SK-N-SH (cell line): Measurements from ENCODE around the gene TMEM205. TPM values are rescaled to one million over a fixed set of nuclear protein-coding genes. Genes with fewer than 3 reads are reported as not detected.

Experiments used
- CTCF ChIA-PET: fragments of 300-600, 350-600 bp; formaldehyde crosslinking; extraction: SDS; loops from one replicate; lab custom pipeline; 2021; lab: Yijun Ruan, JAX
- POLR2A ChIA-PET: fragments of 350-600 bp; sonication (Branson Sonifier 250); formaldehyde crosslinking; extraction: SDS; loops from one replicate; lab custom pipeline; 2020; ENCODE audit warnings: antibody characterized with exemption, inconsistent platforms; lab: Yijun Ruan, JAX
- DNase-seq: peaks from one replicate; pipeline ENCODE4 v3.0.0; 2012
- H2AFZ ChIP-seq: fragments of 200-600 bp; sonication (generic); 2 replicates; pipeline ENCODE4 v1.8.1; 2016; ENCODE audit warnings: antibody characterized with exemption, mild to moderate bottlenecking, low read depth
- H3F3A ChIP-seq: fragments of 200-600 bp; sonication (generic); replicated peaks from 2 replicates; pipeline ENCODE3; 2016; ENCODE audit warnings: antibody characterized with exemption, mild to moderate bottlenecking; ENCODE audit not compliant: insufficient read depth
- H3K27ac ChIP-seq, 2 experiments: fragments of 200-500 bp in 1 of 2; fragments of 200-600 bp in 1 of 2; sonication (Bioruptor generic) in 1 of 2; sonication (generic), shearing (Covaris generic) in 1 of 2; 2 replicates each; pipeline versions ENCODE4 v1.5.1 to v1.6.1; 2014 to 2016; ENCODE audit warnings: low read depth in 2 of 2, inconsistent platforms in 1 of 2, low read length in 1 of 2, mild to moderate bottlenecking in 1 of 2, mixed read lengths in 1 of 2
- H3K27me3 ChIP-seq: fragments of 200-600 bp; sonication (generic), shearing (Covaris generic); 2 replicates; pipeline ENCODE4 v1.6.1; 2016; ENCODE audit warnings: mixed run types; ENCODE audit not compliant: insufficient read depth
- H3K36me3 ChIP-seq, 2 experiments: fragments of 200-500 bp in 1 of 2; fragments of 200-600 bp in 1 of 2; sonication (Bioruptor generic) in 1 of 2; sonication (generic) in 1 of 2; replicated peaks in 1 of 2; 2 replicates each; pipeline versions ENCODE3 to v1.5.1; 2014 to 2016; ENCODE audit warnings: low read length in 1 of 2, mild to moderate bottlenecking in 1 of 2; ENCODE audit not compliant: insufficient read depth in 2 of 2, control insufficient read depth in 1 of 2
- H3K4me1 ChIP-seq, 2 experiments: fragments of 200-500 bp in 1 of 2; fragments of 200-600 bp in 1 of 2; sonication (Bioruptor generic) in 1 of 2; sonication (generic), shearing (Covaris generic) in 1 of 2; 2 replicates each; pipeline versions ENCODE4 v1.5.1 to v1.6.1; 2014 to 2016; ENCODE audit warnings: low read depth in 1 of 2, low read length in 1 of 2, mixed run types in 1 of 2; ENCODE audit not compliant: insufficient read depth in 2 of 2, control insufficient read depth in 1 of 2
- H3K4me2 ChIP-seq: fragments of 200-600 bp; sonication (generic), shearing (Covaris generic); 2 replicates; pipeline ENCODE4 v1.6.1; 2017; ENCODE audit warnings: mixed run types
- H3K4me3 ChIP-seq, 2 experiments: fragments of 200-500 bp in 1 of 2; fragments of 200-600 bp in 1 of 2; sonication (Bioruptor generic) in 1 of 2; sonication (generic), shearing (Covaris generic) in 1 of 2; 2 replicates each; pipeline versions ENCODE4 v1.5.1 to v1.8.1; 2014 to 2016; ENCODE audit warnings: low read depth in 2 of 2, inconsistent platforms in 1 of 2, low read length in 1 of 2, mild to moderate bottlenecking in 1 of 2, mixed read lengths in 1 of 2, moderate library complexity in 1 of 2
- H3K79me2 ChIP-seq: fragments of 200-600 bp; sonication (generic); 2 replicates; pipeline ENCODE4 v1.8.1; 2017; ENCODE audit warnings: mild to moderate bottlenecking; ENCODE audit not compliant: insufficient read depth
- H3K9ac ChIP-seq: fragments of 200-600 bp; sonication (generic); 2 replicates; pipeline ENCODE4 v1.6.1; 2017; ENCODE audit warnings: mixed run types
- H3K9me2 ChIP-seq: fragments of 200-600 bp; sonication (generic); 2 replicates; pipeline ENCODE4 v1.6.1; 2017; ENCODE audit warnings: mixed run types
- H3K9me3 ChIP-seq: fragments of 200-600 bp; sonication (generic); 2 replicates; pipeline ENCODE4 v1.6.1; 2017; ENCODE audit warnings: mixed run types, mild to moderate bottlenecking, moderate library complexity
- H4K20me1 ChIP-seq: fragments of 200-600 bp; sonication (generic); 2 replicates; pipeline ENCODE4 v1.6.1; 2017; ENCODE audit warnings: mild to moderate bottlenecking, mixed run types; ENCODE audit not compliant: insufficient read depth
- CTCF ChIP-seq: fragments of 200-600 bp; sonication (generic); IDR thresholded peaks from 2 replicates; pipeline ENCODE4 v1.6.1; 2017; ENCODE audit warnings: antibody characterized with exemption, mild to moderate bottlenecking, moderate library complexity
- ELF1 ChIP-seq: IDR thresholded peaks from 2 replicates; pipeline ENCODE4 v1.4.0; 2012
- FOXJ3 ChIP-seq: sonication (generic); formaldehyde crosslinking; IDR thresholded peaks from 2 replicates; pipeline ENCODE4 v1.5.1; 2020; ENCODE audit warnings: mild to moderate bottlenecking, missing genetic modification reagents
- FOXM1 ChIP-seq: IDR thresholded peaks from 2 replicates; pipeline ENCODE4 v1.4.0; 2012; ENCODE audit warnings: low read depth, mild to moderate bottlenecking
- GABPA ChIP-seq: IDR thresholded peaks from 2 replicates; pipeline ENCODE4 v1.4.0; 2012; ENCODE audit warnings: low read depth, mild to moderate bottlenecking
- JUND ChIP-seq: IDR thresholded peaks from 2 replicates; pipeline ENCODE4 v1.4.0; 2012
- NFIC ChIP-seq: IDR thresholded peaks from 2 replicates; pipeline ENCODE4 v1.4.0; 2012; ENCODE audit warnings: borderline replicate concordance
- NRF1 ChIP-seq: IDR thresholded peaks from 2 replicates; pipeline ENCODE4 v1.6.1; 2012; ENCODE audit warnings: low read depth, mild to moderate bottlenecking, low read length
- PBX3 ChIP-seq: IDR thresholded peaks from 2 replicates; pipeline ENCODE4; 2012
- POLR2AphosphoS5 ChIP-seq: IDR thresholded peaks from 2 replicates; pipeline ENCODE4 v1.6.1; 2012; ENCODE audit warnings: low read depth, low read length
- RCOR1 ChIP-seq: fragments of 150-350 bp; IDR thresholded peaks from 2 replicates; pipeline ENCODE4 v1.6.1; 2017; ENCODE audit warnings: antibody characterized with exemption, low read length
- RFX5 ChIP-seq: IDR thresholded peaks from 2 replicates; pipeline ENCODE4 v1.6.1; 2012; ENCODE audit warnings: mild to moderate bottlenecking, improper control_type of control experiment, low read length
- RXRA ChIP-seq: IDR thresholded peaks from 2 replicates; pipeline ENCODE4 v1.4.0; 2012; ENCODE audit warnings: low read depth, mild to moderate bottlenecking, borderline replicate concordance
- USF1 ChIP-seq: IDR thresholded peaks from 2 replicates; pipeline ENCODE4 v1.4.0; 2012; ENCODE audit warnings: low read depth, borderline replicate concordance
- YY1 ChIP-seq: IDR thresholded peaks from 2 replicates; pipeline ENCODE4 v1.4.0; 2012; ENCODE audit warnings: low read depth, mild to moderate bottlenecking
- WGBS: methylation state at CpG from one replicate; pipeline ENCODE4 v1.1.6; 2017; ENCODE audit warnings: low lambda C conversion rate; 5-methylcytosine and 5-hydroxymethylcytosine counted together
- polyA plus RNA-seq, 3 experiments: library from polyadenylated mRNA; depleted of rRNA; stranded (reverse); fragments of >200 nt; gene quantifications; 2 replicates each; pipeline ENCODE4 v1.2.3, GENCODE V29; 2012

Gene TMEM205
- polyA plus RNA-seq, 1 of the 3 experiments (the other 2 are of a cell fraction) = 219 TPM

- no peaks in the 10 kb centered on the region for H4K20me1 ChIP-seq
- no peaks in the 10 kb centered on the region for H3K27me3 ChIP-seq
- no peak overlapping the region for H3K9ac ChIP-seq
- H2AFZ ChIP-seq = no peak overlapping the region
- POLR2A ChIA-PET = no interaction called here
- H3K9me3 ChIP-seq = no peaks in the 10 kb centered on the region
- peaks cover 4% of the 10 kb centered on the region for H3F3A ChIP-seq
- H3K4me2 ChIP-seq = no peak overlapping the region
- H3K27ac ChIP-seq = no peak overlapping the region
- no peaks in the 10 kb centered on the region for H3K36me3 ChIP-seq
- no peak overlapping the region for H3K4me3 ChIP-seq
- H3K4me1 ChIP-seq = no peaks in the 10 kb centered on the region; a peak in 1 of 4 replicates
- H3K9me2 ChIP-seq = no peaks in the 10 kb centered on the region
- DNase-seq = no peak
- TF ChIP-seq GABPA (no peak), JUND (no peak), NRF1 (no peak), FOXJ3 (CRISPR knock-in tag) (no peak), RFX5 (no peak), RXRA (no peak), POLR2AphosphoS5 (no peak), YY1 (no peak), ELF1 (no peak), FOXM1 (no peak), CTCF (no peak)
- CTCF ChIA-PET = no interaction called here
- H3K79me2 ChIP-seq = no peaks in the 10 kb centered on the region
- WGBS = 81% methylated on average over 8 of the region's 8 CpGs
These were observed 45.9 kb downstream of the TMEM205 start for GRCh38 chr19:11299946-11300810.

GRCh38 chr19:11296264-11296663, 49.8 kb downstream of the TMEM205 start:
- H3K36me3 ChIP-seq = no peaks in the 10 kb centered on the region
- no peaks in the 10 kb centered on the region for H4K20me1 ChIP-seq
- H2AFZ ChIP-seq = no peak overlapping the region
- no peaks in the 10 kb centered on the region for H3K79me2 ChIP-seq
- H3K4me1 ChIP-seq = peaks cover 0 to 3% of the 10 kb centered on the region in 2 experiments; a peak in 1 of 4 replicates
- no peaks in the 10 kb centered on the region for H3K27me3 ChIP-seq
- H3K9me2 ChIP-seq = no peaks in the 10 kb centered on the region
- no peak overlapping the region for H3K4me2 ChIP-seq
- H3F3A ChIP-seq = peaks cover 4% of the 10 kb centered on the region
- no peak overlapping the region for H3K4me3 ChIP-seq
- no peak overlapping the region for H3K27ac ChIP-seq
- no peak overlapping the region for H3K9ac ChIP-seq
- POLR2A ChIA-PET = no interaction called here
- DNase-seq = no peak
- TF ChIP-seq PBX3 (no peak), USF1 (no peak), RCOR1 (no peak), NFIC (no peak), NRF1 (no peak)
- TF ChIP-seq, all 33 proteins: peak for 0
- CTCF ChIA-PET = interaction anchor here (1.2 to 5.1 kb wide), 9 partner anchors 10 to 150 kb away, joined by 3 to 66 read pairs (median 5); partner anchors contain the start of genes CCDC159, RGL3, SWSAP1 and TMEM205
- 89% methylated on average over 7 of the region's 7 CpGs for WGBS
- no peaks in the 10 kb centered on the region for H3K9me3 ChIP-seq
